Testis (tissue), 3 donors: Measurements from ENCODE around the gene GSTA4. TPM values are rescaled to one million over a fixed set of nuclear protein-coding genes. Genes with fewer than 3 reads are reported as not detected.

ENCODE experiments used
- DNase-seq: peaks from one replicate; pipeline ENCODE4 v3.0.0-alpha.2; 2019
- H3K27ac ChIP-seq, 2 donors: fragments of 200-600 bp; sonication (generic); one replicate each; pipeline ENCODE4 v1.5.1; 2019
- H3K27me3 ChIP-seq: fragments of 200-600 bp; sonication (generic); one replicate; pipeline ENCODE4 v1.5.1; 2019
- H3K36me3 ChIP-seq: fragments of 200-600 bp; sonication (generic); one replicate; pipeline ENCODE4 v1.5.1; 2017; ENCODE audit warnings: low read depth; ENCODE audit errors: missing control alignments
- H3K4me1 ChIP-seq: fragments of 200-600 bp; sonication (generic); one replicate; pipeline ENCODE4 v1.5.1; 2019
- H3K4me3 ChIP-seq, 2 donors: fragments of 200-600 bp; sonication (generic); one replicate each; pipeline ENCODE4 v1.5.1; 2017 to 2019
- H3K9me3 ChIP-seq: fragments of 200-600 bp; sonication (generic); one replicate; pipeline ENCODE4 v1.5.1; 2017
- POLR2A ChIP-seq: fragments of 450-650 bp; IDR thresholded peaks from one replicate; pipeline ENCODE4 v1.6.1; 2017; ENCODE audit warnings: antibody characterized with exemption, mild to moderate bottlenecking, moderate library complexity
- WGBS, 2 donors: methylation state at CpG; one replicate each; pipeline ENCODE4 v1.1.5; 2018; 5-methylcytosine and 5-hydroxymethylcytosine counted together
- intact Hi-C: fragments of 100-400 bp; cut with DNase I; formaldehyde crosslinking; loops from one replicate; pipeline ENCODE4 v1.15.1; 2023; ENCODE audit warnings: low total_unique reads
- polyA plus RNA-seq: library from polyadenylated mRNA; stranded (reverse); fragments of 350-450 nt; fragmentation: Illumina TruSeq; extraction: RNeasy Lipid Tissue Mini Kit (QIAGEN cat#74804); gene quantifications from one replicate; pipeline ENCODE4 v1.2.3, GENCODE V29; 2014; ENCODE audit warnings: low read depth, low replicate concordance; ENCODE audit not compliant: insufficient read depth
- total RNA-seq, 2 donors: library from RNA; depleted of rRNA; stranded (reverse); fragments of >200 nt; gene quantifications; one replicate each; pipeline ENCODE4 v1.2.3, GENCODE V29; 2016
- TF ChIP-seq, protein P1 (sequence below), 3 experiments: fragments of 450-650 bp in 2 of 3; fragments of 200-600 bp in 1 of 3; sonication (generic) in 1 of 3; IDR thresholded peaks; one replicate each; pipeline ENCODE4 v1.5.1; 2016 to 2019; ENCODE audit warnings: antibody characterized with exemption in 3 of 3, mild to moderate bottlenecking in 2 of 3, moderate library complexity in 1 of 3

Gene GSTA4
- total and polyA plus RNA-seq, 3 donors from 2014 or later = 63.1 to 91.5 (median 87.3) TPM

DNA sequence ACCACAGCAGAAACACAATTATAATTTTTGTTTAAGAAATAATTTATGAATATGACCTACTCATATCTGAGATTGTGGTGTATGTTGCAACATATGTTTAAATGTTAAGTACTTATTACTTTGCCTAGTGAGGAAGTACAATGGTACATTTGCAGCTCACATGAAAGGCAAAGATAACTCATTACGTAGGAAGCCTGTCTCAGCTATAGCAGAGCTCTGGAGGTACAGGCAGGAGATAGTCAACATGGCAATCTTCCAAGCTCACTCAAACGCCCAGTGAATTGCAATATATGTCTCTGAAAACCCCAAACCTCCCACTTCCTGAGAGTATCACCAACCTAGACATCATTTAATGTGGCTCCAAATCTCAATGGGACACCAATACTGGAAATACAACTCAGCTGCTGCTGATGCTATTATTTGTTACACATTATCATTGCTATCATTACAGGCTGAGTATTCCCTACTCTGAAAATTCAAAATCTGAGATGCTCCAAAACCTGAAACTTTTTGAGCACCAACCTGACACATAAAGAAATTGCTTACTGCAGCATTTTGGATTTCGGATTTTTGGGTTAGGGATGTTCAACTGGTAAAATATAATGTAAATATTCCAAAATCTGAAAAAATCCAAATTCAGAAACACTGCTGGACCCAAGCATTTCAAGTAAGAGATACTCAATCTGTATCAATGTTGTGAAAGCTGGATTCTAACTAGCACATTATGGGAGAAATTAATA lies 25.1 kb upstream of the GSTA4 start:
- WGBS, 2 donors = 57 to 73% methylated on average over 3 of the region's 3 CpGs
- Histone ChIP-seq H3K4me1 (no peaks in the 10 kb centered on the region), H3K4me3 (no peak overlapping the region), H3K36me3 (no peaks in the 10 kb centered on the region), H3K27me3 (no peaks in the 10 kb centered on the region), H3K27ac (no peak overlapping the region), H3K9me3 (no peaks in the 10 kb centered on the region)
- no peak for TF ChIP-seq POLR2A
- TF ChIP-seq, protein P1, sequence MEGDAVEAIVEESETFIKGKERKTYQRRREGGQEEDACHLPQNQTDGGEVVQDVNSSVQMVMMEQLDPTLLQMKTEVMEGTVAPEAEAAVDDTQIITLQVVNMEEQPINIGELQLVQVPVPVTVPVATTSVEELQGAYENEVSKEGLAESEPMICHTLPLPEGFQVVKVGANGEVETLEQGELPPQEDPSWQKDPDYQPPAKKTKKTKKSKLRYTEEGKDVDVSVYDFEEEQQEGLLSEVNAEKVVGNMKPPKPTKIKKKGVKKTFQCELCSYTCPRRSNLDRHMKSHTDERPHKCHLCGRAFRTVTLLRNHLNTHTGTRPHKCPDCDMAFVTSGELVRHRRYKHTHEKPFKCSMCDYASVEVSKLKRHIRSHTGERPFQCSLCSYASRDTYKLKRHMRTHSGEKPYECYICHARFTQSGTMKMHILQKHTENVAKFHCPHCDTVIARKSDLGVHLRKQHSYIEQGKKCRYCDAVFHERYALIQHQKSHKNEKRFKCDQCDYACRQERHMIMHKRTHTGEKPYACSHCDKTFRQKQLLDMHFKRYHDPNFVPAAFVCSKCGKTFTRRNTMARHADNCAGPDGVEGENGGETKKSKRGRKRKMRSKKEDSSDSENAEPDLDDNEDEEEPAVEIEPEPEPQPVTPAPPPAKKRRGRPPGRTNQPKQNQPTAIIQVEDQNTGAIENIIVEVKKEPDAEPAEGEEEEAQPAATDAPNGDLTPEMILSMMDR (IDR thresholded peaks at IDR 0.05) = no peak
- intact Hi-C loops = no loop called here
- no peak for DNase-seq

GRCh38 chr6:53018446-53018845 lies 23.4 kb upstream of the GSTA4 start:
- no peaks in the 10 kb centered on the region for H3K4me1 ChIP-seq
- H3K4me3 ChIP-seq = no peak overlapping the region
- H3K27me3 ChIP-seq = no peaks in the 10 kb centered on the region
- no peaks in the 10 kb centered on the region for H3K9me3 ChIP-seq
- 91 to 93% methylated on average over 2 of the region's 2 CpGs for WGBS, 2 donors
- H3K27ac ChIP-seq = no peak overlapping the region
- DNase-seq = no peak
- no peak for TF ChIP-seq POLR2A
- TF ChIP-seq, protein P1 (IDR thresholded peaks at IDR 0.05) = no peak
- H3K36me3 ChIP-seq = no peaks in the 10 kb centered on the region
- intact Hi-C loops = no loop called here

- no peaks in the 10 kb centered on the region for H3K4me1 ChIP-seq
- no peaks in the 10 kb centered on the region for H3K27me3 ChIP-seq
- H3K9me3 ChIP-seq = no peaks in the 10 kb centered on the region
- H3K27ac ChIP-seq = no peak overlapping the region
- 97 to 100% methylated on average over 1 of the region's 1 CpG for whole genome bisulfite sequencing, 2 donors
- H3K36me3 ChIP-seq = no peaks in the 10 kb centered on the region
- TF ChIP-seq, protein P1 (IDR thresholded peaks at IDR 0.05) = no peak
- no peak for TF ChIP-seq POLR2A
- H3K4me3 ChIP-seq = no peak overlapping the region
- no peak for DNase-seq
- intact Hi-C loops = no loop called here
Observed at GRCh38 chr6:53015486-53015885, 20.4 kb upstream of the GSTA4 start.

GRCh38 chr6:53014744-53015143 lies 19.7 kb upstream of the GSTA4 start:
- no peaks in the 10 kb centered on the region for H3K27me3 ChIP-seq
- no peak overlapping the region for H3K27ac ChIP-seq
- 70 to 77% methylated on average over 1 of the region's 1 CpG for WGBS, 2 donors
- H3K4me1 ChIP-seq = no peaks in the 10 kb centered on the region
- no peaks in the 10 kb centered on the region for H3K36me3 ChIP-seq
- DNase-seq = no peak
- intact Hi-C loops = no loop called here
- no peaks in the 10 kb centered on the region for H3K9me3 ChIP-seq
- no peak for TF ChIP-seq POLR2A
- no peak overlapping the region for H3K4me3 ChIP-seq

GRCh38 chr6:53014063-53014462 lies 19.0 kb upstream of the GSTA4 start:
- DNase-seq = no peak
- H3K9me3 ChIP-seq = no peaks in the 10 kb centered on the region
- TF ChIP-seq, protein P1 (IDR thresholded peaks at IDR 0.05) = no peak
- no peak for TF ChIP-seq POLR2A
- H3K4me3 ChIP-seq = no peak overlapping the region
- no peaks in the 10 kb centered on the region for H3K4me1 ChIP-seq
- intact Hi-C loops = no loop called here
- H3K36me3 ChIP-seq = no peaks in the 10 kb centered on the region
- H3K27ac ChIP-seq = no peak overlapping the region
- H3K27me3 ChIP-seq = no peaks in the 10 kb centered on the region
